GM12873 (cell line): ENCODE data around the gene ITGA4.

ENCODE experiments used
- TF ChIP-seq, protein P1 (sequence below): IDR thresholded peaks from 2 replicates; pipeline ENCODE4 v1.5.1; 2012; ENCODE audit warnings: low read depth, mild to moderate bottlenecking, moderate library complexity, low read length, control low read depth; ENCODE audit not compliant: insufficient read depth; ENCODE audit errors: missing control alignments

Gene ITGA4

DNA sequence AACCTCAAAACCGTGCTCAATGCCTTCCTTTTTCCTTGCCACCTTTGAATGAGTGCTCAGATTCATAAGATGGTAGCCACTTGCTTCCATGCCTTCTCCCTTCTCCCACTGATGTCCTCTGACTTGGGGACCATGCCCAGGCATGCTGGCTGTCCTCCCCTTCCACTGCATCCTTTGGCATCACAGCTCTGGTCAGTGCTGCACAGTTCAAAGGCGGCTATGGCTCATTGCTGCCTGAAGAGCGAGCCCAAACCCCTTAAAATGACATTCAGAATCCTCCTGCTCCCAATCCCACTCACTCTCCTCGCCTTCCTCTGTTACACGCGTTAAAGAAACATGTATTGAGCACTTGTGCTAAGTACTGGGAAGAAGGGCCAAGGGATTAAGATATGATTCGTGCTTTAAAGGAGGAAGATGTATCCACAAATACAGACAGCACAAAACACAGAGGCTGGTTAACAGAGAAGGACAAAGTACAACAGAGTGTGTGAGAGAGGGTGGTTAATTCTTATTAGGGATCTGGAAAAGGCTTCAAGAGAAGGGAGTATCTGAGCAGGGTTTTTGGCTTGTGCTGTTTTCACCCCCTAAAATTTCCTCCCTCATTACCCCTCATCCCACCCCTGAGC is 118.0 kb downstream of the ITGA4 start:
- TF ChIP-seq, protein P1, sequence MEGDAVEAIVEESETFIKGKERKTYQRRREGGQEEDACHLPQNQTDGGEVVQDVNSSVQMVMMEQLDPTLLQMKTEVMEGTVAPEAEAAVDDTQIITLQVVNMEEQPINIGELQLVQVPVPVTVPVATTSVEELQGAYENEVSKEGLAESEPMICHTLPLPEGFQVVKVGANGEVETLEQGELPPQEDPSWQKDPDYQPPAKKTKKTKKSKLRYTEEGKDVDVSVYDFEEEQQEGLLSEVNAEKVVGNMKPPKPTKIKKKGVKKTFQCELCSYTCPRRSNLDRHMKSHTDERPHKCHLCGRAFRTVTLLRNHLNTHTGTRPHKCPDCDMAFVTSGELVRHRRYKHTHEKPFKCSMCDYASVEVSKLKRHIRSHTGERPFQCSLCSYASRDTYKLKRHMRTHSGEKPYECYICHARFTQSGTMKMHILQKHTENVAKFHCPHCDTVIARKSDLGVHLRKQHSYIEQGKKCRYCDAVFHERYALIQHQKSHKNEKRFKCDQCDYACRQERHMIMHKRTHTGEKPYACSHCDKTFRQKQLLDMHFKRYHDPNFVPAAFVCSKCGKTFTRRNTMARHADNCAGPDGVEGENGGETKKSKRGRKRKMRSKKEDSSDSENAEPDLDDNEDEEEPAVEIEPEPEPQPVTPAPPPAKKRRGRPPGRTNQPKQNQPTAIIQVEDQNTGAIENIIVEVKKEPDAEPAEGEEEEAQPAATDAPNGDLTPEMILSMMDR, result no peak

DNA sequence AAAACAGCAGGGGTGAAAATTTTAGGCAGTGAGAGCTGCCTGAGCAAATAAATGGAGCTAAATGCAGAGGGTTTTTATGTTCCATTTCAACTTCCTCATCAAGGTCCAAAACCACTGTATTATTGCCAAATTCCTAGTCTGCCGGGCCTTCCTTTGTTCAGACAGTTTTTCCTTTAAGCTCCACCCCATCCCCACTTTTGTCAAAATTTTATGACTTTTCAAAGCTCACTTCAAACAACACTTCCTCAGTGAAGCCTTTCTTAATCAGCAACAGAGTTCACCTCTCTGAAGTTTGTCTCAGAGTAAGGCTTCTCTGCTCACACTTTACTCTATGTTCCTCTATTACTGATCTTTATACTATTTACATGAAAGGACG is 118.5 kb downstream of the ITGA4 start:
- TF ChIP-seq, protein P1, result no peak

DNA sequence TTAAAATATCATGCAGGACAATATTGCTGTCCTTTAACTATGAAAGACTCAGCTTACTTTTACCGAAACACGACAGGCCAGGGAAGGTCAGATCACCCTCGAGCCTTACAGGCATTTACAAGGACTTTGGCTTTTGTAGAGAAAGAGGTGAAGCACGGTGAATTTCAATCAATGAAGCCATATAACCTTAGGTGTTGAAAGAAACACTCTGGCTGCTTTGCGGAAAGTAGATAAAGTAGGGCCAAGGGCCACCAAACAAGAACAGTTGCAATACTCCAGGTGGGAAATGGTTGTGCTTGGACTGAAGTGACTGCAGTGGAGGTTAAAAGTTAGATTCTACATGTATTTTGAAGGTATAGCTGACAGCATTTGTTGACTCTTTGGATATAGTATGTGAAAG is 119.2 kb downstream of the ITGA4 start:
- TF ChIP-seq, protein P1, result no peak

DNA sequence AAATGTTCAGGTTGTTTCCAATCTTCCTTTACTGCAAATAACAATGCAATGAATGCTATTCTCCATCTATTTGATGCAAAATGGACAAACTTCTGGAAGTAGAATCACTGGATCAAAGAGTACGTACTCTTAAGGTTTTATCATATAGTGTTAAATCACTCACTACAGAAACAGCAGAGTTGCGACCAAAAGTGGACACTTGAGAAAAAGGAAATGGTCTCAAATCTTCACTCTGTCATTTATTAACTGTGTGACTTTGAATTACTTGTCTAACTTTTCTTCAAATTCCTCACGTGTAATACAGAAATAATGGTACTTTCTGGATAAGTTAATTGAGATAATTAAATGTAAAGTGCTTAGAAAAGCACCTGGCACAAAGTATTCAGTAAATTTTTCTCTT is 121.6 kb downstream of the ITGA4 start:
- TF ChIP-seq, protein P1, result no peak

DNA sequence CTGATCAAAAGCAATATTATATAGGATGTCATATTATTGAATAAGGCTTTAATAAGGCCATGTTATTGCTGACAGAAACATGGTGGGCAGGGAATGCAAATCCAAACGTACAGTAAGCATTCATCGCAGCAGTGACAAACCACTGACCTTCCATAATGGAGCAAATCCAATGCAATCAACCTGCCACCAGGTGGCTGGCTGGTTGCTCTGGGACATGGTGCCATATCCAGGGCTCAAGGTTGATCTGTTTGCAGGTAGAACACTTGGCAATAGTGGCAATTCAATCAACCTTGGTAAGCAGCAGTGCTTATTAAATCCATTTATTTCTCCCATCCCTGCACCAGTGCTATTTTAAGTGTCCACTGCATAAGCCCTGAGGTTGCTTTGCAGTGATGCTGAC is 124.3 kb downstream of the ITGA4 start:
- TF ChIP-seq, protein P1, result peak; percentile 48

DNA sequence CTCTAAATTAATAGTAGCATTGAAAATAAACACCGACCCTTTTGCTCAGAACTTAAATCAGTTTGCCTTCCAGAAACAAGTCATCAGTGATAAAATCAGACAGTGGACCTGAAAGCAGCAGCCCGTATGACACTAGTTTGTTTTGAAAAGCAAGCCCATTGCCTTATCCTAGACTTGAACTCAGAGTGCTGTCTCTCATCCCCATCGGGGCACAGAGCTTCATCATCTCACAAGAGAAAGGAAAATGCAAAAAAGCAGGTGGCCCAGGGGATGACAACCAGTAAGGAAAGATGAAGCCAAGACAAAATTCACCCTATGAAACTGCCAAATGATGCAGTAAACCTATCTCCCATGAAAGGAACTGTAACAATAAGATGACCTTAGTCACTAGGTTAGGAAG is 128.5 kb downstream of the ITGA4 start:
- TF ChIP-seq, protein P1, result no peak
